GM18517 (cell line): ENCODE results near the gene ATP8B4.
"Not testable (repeated sequence)": the region's sequence is repeated elsewhere in the genome, so short reads cannot be mapped to it uniquely, and the experiment has no call there.

Experiments
- ATAC-seq: cut with Tn5 transposase; IDR thresholded peaks from one replicate; pipeline ENCODE4 v1.9.1; 2021; ENCODE audit warnings: mild to moderate bottlenecking, moderate library complexity; ENCODE audit not compliant: unreplicated experiment

The ATP8B4 gene, protein sequence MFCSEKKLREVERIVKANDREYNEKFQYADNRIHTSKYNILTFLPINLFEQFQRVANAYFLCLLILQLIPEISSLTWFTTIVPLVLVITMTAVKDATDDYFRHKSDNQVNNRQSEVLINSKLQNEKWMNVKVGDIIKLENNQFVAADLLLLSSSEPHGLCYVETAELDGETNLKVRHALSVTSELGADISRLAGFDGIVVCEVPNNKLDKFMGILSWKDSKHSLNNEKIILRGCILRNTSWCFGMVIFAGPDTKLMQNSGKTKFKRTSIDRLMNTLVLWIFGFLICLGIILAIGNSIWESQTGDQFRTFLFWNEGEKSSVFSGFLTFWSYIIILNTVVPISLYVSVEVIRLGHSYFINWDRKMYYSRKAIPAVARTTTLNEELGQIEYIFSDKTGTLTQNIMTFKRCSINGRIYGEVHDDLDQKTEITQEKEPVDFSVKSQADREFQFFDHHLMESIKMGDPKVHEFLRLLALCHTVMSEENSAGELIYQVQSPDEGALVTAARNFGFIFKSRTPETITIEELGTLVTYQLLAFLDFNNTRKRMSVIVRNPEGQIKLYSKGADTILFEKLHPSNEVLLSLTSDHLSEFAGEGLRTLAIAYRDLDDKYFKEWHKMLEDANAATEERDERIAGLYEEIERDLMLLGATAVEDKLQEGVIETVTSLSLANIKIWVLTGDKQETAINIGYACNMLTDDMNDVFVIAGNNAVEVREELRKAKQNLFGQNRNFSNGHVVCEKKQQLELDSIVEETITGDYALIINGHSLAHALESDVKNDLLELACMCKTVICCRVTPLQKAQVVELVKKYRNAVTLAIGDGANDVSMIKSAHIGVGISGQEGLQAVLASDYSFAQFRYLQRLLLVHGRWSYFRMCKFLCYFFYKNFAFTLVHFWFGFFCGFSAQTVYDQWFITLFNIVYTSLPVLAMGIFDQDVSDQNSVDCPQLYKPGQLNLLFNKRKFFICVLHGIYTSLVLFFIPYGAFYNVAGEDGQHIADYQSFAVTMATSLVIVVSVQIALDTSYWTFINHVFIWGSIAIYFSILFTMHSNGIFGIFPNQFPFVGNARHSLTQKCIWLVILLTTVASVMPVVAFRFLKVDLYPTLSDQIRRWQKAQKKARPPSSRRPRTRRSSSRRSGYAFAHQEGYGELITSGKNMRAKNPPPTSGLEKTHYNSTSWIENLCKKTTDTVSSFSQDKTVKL

DNA sequence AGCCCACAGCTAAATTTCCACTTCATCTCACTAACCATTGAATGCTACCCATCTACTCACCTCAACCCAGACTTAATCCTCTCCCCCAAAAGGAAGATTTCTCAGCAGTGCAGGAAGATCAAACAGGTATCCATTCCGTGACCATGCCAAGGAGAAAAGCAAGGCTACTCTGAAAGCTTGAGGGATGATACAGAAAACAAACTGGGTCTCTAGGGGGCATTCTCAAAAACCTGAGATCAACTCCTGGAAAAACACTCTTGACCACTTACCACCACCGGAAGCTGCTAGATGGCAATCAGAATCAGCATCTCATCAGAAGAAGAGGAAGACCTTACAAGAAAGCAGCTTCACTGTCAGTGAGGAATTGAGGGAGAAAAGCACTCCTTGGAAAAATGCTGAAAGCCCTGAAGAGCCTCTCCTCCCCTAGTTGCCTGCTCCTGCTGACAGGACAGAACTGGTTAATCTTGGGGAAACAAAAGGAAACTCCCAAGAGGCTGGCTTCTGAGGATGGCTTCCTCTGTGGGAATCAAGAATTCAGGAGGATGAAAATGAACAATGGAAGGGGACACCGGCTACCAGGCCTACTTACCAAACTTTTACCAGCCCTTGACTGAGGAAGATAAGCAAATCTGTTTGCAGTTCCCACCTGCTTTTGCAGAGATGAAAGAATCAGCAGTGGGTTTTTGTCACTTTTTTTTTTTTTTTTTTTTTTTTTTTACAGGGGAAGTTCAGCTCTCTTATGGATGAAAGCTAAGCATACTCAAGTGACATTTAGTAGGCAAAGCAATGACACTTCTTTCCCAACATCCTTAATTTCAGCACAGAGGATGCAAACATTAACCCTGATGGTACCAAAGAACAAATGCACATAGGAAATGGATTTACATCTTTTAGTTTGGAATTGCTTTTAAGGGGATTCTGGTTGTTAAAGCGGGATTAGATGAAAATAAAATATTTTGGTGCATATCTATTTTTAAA is at the start of gene ATP8B4:
TSS of gene ATP8B4 (minus strand) at position 171 of the 978 bp plus-strand sequence. CDS start 12,267 bp downstream, outside the sequence.
- ATAC-seq = no peak

DNA sequence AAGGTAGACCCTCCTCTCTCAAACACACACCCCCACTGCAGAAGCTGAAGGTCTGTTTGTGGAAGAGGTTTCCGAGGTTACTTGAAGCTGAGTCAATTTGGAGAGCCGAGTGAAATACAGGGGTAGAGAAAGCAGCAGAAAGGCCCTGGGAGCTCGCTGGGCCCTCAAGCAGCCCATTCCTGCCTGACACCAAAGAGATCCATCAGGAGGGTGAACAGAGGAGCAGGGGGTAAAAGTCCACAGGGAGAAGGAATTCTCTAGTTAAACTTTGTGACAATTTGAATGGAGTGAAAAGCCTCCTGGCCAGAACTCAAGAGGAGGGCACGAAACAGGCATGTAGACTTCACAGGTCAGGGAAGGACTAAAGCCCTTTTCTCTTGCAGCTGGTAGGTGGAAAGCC is 49.3 kb upstream of the ATP8B4 start:
- no peak for ATAC-seq

DNA sequence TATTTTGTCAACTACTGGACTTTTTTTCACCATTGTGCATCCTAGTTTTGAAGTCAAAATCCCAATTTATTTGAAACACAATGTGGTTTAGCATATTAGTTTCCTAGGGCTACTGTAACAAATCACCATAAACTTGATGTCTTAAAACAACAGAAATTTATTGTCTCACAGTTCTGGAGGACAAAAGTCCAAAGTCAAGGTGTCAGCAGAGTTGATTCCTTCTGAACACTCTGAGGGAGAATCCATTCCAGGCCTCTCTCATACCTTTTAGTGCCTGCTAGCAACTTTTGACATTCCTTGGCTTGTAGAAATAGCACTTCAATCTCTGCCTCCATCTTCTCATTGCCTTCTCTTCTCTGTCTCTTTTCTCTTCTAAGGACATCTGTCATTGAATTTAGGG is 48.1 kb upstream of the ATP8B4 start:
- ATAC-seq = no peak

DNA sequence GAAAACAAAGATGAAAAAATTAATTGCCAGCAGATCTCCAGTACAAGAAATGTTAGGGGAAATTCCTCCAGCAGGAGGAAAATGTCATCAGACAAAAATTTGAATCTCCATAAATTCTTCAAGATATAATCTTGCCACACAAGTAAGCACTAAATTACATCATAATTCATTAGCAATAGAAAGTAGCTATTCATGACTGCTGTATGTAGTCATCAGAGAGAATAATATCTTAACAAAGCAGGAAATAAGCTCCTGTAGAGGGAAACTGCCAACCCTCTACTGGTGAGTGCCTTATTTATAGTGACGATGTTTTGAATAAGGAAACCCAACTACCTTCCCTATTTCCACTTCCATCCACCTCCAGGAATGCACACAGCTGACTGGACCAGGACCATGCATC is 47.2 kb upstream of the ATP8B4 start:
- ATAC-seq = no peak

DNA sequence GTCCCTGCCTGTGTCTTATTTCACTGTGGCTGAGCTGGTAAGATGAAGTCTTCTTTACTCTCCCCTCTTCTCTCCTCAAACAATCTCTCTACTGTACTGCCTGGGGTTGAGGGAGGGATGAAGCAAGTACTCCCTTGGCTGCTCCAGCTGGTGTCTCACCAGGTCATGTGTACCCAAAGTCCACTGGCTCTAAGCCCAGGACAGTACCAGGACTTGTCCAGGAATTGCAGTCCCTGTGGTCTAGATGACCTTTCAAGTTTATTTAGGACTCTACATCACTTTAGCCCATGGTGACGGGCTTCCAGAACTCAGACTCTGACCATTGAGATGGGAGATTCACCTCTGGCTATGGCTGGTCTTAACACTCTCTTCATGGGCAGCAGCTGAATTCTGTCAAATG is 45.4 kb upstream of the ATP8B4 start:
- no peak for ATAC-seq

DNA sequence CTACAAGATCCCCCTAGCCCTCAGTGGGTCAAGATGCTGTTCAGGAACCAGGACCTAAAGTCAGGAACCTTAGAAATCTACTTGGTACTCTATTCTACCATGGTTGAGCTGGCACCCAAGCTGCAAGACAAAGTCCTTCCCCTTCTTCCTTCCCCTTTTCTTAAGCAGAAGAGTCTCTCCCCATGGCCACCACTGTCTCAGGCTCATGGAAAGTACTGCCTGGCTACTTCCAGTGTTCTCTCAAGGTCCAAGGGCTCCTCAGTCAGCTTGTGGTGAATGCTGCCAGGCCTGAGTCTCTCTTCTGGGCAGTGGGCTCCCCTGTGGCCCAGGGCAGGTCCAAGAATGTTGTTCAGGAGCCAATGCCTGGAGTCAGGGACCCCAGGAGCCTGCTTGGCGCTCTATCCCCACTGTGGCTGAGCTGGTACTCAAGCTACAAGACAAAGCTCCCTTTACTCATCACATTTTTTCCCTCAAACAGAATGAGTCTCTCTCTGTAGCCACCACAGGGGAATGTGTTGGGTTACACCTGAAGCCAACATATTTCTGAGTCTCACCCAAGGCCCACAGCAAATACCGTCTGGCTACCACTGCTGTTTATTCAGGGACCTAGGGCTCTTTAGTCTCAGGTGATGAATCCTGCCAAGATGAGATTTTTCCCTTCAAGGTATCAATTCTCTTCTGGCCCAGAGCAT is 44.8 kb upstream of the ATP8B4 start:
- ATAC-seq = no peak

DNA sequence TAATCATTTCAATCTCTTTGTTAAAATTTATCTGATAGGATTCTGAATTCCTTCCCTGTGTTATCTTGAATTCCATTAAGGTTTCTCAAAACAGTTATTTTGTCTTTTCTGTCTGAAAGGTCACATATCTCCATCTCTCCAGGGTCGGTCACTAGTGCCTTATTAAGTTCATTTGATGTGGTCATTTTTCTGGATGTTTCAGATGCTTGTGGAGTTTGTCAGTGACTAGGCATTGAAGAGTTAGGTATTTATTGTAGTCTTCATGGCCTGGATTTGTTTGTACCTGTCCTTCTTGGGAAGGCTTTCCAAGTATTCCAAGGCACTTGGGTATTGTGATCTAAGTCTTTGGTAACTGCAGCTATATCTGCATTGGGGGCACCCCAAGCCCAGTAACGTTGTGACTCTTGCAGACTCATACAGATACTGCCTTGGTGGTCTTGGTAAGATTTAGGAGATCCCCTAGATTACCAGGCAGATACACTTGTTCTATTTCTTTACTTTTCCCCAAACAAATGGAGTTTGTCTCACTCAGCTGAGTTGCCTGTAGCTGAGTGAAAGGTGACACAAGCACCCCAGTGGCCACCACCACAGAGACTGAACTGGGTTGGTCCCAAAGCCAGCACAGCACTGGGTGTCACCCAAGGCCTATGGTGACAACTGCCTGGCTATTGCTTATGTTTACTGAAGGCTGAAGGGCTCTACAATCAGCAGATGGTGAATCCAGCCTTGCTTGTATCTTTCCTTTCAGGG is 44.1 kb upstream of the ATP8B4 start:
- no peak for ATAC-seq

DNA sequence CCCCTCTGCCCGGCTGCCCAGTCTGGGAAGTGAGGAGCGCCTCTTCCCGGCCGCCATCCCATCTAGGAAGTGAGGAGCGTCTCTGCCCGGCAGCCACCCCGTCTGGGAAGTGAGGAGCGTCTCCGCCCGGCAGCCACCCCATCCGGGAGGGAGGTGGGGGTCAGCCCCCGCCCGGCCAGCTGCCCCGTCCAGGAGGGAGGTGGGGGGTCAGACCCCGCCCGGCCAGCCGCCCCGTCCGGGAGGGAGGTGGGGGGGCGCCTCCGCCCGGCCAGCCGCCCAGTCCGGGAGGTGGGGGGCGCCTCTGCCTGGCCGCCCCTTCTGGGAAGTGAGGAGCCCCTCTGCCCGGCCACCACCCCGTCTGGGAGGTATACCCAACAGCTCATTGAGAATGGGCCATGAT is 39.2 kb upstream of the ATP8B4 start:
- not testable (repeated sequence) for ATAC-seq

DNA sequence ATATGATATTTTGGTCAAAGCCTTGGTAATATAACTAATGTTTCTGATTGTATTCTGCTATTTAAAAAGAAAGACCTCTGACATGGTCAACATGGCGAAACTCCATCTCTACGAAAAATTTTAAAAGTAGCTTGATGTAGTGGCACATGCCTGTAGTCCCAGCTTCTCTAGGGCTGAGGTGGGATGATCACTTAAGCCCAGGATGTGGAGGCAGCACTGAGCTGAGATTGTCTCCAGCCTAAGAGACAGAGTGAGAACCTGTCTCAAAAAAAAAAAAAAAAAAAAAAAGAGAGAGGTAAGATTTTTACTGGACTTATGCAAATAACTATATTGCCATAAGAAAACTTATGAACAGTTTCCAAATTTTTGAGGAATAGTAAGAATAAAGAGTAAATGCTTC is 32.4 kb upstream of the ATP8B4 start:
- ATAC-seq = no peak

DNA sequence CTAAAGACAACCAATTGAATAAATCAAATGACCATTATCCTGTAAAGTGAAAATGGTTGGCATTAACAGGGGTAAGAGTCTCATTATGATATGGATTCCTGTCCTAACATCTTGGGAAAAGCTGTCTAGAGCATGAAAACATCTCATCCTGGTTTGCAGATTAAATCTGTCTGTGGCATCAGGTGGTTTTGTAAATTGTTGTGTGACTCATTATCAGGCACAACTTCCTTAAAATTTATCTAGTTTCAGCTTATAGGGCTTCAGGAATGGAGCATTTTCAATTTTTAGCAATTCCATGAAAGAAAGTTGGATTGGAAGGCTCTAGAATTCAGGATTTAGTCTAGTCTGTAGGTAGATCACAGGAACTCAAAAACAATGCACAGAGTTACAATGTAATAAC is 31.8 kb upstream of the ATP8B4 start:
- no peak for ATAC-seq

DNA sequence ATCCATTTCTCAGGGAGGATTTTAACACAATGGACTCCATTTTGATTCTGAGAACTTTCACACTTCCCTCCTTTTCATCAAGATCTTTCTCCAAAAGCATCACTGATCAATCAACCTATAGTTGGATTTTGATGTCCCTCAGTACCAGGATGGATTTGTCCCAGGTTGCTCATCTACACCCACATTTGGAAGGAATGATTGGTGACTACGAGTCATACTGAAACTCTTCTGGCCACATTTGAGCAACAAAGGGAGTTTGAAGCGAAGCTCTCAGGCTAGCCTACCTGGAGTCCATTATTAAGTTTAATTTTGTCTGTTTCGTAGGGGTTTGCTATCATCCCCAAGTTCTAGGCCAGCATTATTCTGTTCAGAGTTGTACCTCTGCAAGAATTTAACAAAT is 31.3 kb upstream of the ATP8B4 start:
- no peak for ATAC-seq

DNA sequence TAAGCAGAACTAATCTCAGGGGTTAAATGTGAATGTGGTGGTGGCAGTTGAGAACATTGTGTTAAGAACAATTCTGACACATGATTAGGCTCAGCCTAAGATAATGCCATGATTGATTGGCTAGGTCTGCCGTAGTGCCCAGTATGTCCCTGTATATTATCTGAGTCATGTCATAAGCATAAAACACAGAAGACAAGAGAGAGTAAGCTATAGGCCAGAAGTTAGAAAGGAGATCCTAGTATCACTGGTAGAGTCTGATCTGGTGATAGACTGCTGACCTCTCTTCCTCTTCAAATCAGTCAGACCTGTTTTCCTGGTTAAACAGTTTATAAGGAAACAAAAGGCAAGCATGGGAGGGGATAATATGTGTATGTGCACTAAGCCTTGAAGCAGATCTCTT is 30.1 kb upstream of the ATP8B4 start:
- no peak for ATAC-seq

DNA sequence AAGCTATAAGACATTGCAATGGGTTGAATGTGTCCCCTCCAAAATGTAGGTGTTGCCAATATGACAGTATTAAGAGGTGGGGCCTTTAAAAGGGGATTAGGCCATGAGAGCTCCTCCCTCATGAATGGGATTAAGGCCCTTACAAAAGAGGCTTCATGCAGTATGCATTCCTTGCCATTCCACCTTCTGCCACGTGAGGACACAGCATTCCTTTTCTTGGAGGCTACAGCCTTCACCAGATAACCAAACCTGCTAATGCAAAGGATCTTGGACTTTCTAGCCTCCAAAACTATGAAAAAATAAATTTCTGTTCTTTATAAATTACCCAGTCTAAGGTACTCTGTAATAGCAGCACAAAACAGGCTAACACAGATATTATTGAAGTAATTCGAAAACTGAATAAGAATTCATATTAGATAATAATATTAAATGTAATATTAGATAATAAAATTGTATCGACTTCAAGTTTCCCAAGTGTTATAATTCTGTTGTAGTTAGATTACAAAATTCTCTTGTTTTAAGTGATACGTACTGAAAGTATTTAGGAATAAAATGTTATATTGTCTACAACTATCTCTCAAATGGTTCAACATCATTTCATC is 29.4 kb upstream of the ATP8B4 start:
- ATAC-seq = no peak

DNA sequence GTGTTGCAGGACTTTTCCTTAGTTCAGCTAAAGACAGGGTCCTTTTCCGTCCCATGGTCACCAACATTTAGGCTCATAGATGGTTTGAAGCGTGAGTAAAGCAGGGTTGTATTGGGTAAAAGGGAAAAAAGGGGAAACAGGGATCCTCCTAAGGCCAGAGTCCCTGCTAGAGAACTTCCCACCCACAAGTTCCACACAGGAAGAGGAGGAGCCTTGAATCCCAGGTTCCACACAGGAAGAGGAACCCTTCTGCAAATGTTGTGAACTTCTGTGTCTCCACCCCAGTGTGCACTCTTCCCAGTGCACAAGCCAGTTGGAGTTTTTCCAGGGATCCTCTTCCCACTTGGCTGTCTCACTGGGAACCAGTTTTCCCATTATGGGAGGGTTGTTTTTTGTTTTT is 27.6 kb upstream of the ATP8B4 start:
- ATAC-seq = no peak

DNA sequence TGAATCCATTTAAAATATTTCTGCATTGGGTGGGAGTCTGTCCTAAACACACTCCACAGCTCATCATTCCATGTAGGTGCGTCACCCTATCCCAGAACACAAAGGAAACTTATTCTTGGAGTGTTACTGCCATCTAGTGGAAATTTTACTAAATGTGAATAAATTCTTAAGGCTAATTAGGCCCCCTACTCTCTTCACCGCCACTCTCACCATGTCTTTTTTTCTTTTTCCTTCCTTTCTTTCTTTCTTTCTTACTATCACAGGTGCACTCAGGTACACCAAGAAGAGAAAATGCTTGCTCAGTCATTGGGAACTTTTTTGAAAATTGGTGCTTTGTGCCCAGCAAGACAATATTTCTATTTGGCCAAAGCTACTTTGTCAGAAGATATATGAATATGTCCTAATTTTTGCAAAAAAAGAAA is 26.4 kb upstream of the ATP8B4 start:
- ATAC-seq = peak; percentile 60

DNA sequence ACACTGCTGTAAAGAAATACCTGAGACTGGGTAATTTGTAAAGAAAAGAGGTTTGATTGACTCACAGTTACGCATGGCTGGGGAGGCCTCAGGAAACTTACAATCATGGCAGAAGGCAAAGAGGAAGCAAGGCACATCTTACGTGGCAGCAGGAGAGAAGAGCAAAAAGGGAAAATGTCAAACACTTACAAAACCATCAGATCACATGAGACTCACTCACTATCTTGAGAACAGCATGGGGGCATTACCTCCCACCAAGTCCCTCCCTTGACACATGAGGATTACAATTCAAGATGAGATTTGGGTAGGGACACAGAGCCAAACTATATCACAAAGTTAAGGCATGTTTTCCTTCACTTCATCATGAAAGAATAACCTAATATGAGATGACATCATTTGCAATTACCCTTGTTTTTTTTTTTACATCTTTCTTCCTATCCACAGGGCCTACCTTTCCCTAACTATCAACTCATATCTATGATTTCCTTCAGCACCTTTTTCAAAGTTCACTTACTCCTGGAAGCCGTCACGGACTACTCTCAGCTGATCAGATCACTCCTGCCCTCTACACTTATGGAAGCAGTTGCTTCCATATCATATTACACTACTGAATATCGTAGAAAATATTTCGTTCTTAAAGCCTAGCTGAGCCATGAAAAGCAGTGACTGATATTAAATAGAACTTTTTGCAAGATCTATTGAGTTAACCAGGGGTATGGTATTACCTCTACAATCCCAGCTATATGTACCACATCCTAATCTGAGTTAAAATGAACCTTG is 25.5 kb upstream of the ATP8B4 start:
- ATAC-seq = no peak

DNA sequence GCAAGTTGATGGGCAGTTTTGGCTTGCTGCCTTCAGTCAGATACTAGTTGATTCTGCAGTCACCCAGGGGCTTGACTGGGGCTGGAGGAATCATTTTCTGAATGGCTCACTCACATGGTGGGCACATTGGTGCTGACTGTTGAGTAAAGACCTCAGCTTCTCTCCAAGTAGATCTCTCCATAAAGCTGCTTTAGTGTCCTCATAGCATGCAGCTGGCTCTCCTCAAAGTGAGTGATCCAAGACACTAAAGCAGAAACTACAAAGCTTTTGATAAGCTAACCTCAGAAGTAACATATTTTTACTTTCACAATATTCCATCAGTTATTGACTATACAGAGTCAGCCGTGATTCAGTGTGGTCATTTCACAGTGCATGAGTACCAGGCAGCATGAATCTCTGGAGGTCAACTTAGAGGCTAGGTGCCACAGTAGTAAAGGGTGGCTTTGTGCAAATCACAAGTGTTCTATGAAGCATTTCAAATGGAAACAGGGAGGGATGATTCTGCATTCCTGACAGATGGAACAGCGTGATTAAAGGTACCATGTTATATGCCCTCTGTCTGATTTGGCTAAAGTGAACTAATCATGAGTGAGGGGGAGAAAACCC is 24.3 kb upstream of the ATP8B4 start:
- ATAC-seq = no peak
